ENCODE data around the gene PTCHD1. TPM values are rescaled to one million over a fixed set of nuclear protein-coding genes. Genes with fewer than 3 reads are reported as not detected.

The PTCHD1 gene
- total and polyA plus RNA-seq, 3 donors from 2014 or later: 0.28 to 1.6 (median 0.94) TPM

DNA sequence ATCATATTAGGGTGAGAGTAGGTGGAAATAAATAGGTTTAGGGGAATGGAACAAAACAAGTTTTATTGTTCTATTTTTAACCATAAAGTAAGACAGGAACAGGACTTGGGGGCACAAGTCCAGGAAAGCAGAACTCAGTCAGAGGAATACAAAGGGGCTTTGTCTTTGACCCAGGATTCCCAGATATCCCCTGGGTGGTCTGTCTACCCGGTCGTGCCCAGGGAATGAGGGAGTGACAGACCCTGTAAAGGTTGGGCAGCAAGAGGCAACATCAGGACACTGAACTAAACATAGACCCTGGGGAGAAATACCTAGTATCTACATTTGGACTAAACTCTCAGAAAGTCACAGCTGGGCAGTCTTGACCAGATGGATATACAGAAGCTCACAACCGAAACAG is 50.6 kb downstream of the PTCHD1 start:
- Histone ChIP-seq H3K4me1 (no peaks in the 10 kb centered on the region), H3K9me3 (no peaks in the 10 kb centered on the region), H3K27ac (no peak overlapping the region), H3K36me3 (ENCODE audit: low read depth, missing control alignments) (no peaks in the 10 kb centered on the region), H3K27me3 (no peaks in the 10 kb centered on the region), H3K4me3 (no peak overlapping the region)
- DNase-seq: no peak
- intact Hi-C loops (cut with DNase I; ENCODE audit: low total_unique reads): no loop called here
- WGBS, 2 donors: 16 to 41% methylated on average over 3 of the region's 3 CpGs
- TF ChIP-seq POLR2A (IDR thresholded peaks at IDR 0.05): no peak
- TF ChIP-seq, protein P1, sequence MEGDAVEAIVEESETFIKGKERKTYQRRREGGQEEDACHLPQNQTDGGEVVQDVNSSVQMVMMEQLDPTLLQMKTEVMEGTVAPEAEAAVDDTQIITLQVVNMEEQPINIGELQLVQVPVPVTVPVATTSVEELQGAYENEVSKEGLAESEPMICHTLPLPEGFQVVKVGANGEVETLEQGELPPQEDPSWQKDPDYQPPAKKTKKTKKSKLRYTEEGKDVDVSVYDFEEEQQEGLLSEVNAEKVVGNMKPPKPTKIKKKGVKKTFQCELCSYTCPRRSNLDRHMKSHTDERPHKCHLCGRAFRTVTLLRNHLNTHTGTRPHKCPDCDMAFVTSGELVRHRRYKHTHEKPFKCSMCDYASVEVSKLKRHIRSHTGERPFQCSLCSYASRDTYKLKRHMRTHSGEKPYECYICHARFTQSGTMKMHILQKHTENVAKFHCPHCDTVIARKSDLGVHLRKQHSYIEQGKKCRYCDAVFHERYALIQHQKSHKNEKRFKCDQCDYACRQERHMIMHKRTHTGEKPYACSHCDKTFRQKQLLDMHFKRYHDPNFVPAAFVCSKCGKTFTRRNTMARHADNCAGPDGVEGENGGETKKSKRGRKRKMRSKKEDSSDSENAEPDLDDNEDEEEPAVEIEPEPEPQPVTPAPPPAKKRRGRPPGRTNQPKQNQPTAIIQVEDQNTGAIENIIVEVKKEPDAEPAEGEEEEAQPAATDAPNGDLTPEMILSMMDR (IDR thresholded peaks at IDR 0.05): no peak

GRCh38 chrX:23386260-23386659 is 51.6 kb downstream of the PTCHD1 start:
- no peaks in the 10 kb centered on the region for H3K27me3 ChIP-seq
- intact Hi-C loops (cut with DNase I; ENCODE audit: low total_unique reads): no loop called here
- H3K9me3 ChIP-seq: no peaks in the 10 kb centered on the region
- TF ChIP-seq, protein P1 (IDR thresholded peaks at IDR 0.05): no peak
- TF ChIP-seq POLR2A (IDR thresholded peaks at IDR 0.05): no peak
- no peaks in the 10 kb centered on the region for H3K4me1 ChIP-seq
- no peak overlapping the region for H3K4me3 ChIP-seq
- DNase-seq: no peak
- H3K27ac ChIP-seq: no peak overlapping the region
- no peaks in the 10 kb centered on the region for H3K36me3 ChIP-seq (ENCODE audit: low read depth, missing control alignments)

- Histone ChIP-seq H3K4me1 (no peaks in the 10 kb centered on the region), H3K4me3 (no peak overlapping the region), H3K9me3 (no peaks in the 10 kb centered on the region), H3K27me3 (no peaks in the 10 kb centered on the region), H3K27ac (no peak overlapping the region), H3K36me3 (ENCODE audit: low read depth, missing control alignments) (no peaks in the 10 kb centered on the region)
- WGBS, 2 donors: 68 to 75% methylated on average over 5 of the region's 5 CpGs
- TF ChIP-seq POLR2A (IDR thresholded peaks at IDR 0.05): no peak
- no peak for DNase-seq
- intact Hi-C loops (cut with DNase I; ENCODE audit: low total_unique reads): no loop called here
Measured at GRCh38 chrX:23386726-23387125, 52.1 kb downstream of the PTCHD1 start.

- DNase-seq: no peak
- intact Hi-C loops (cut with DNase I; ENCODE audit: low total_unique reads): no loop called here
- H3K4me3 ChIP-seq: no peak overlapping the region
- H3K36me3 ChIP-seq (ENCODE audit: low read depth, missing control alignments): no peaks in the 10 kb centered on the region
- TF ChIP-seq POLR2A (IDR thresholded peaks at IDR 0.05): no peak
- TF ChIP-seq, protein P1 (IDR thresholded peaks at IDR 0.05): no peak
- H3K9me3 ChIP-seq: no peaks in the 10 kb centered on the region
- H3K27ac ChIP-seq: no peak overlapping the region
- no peaks in the 10 kb centered on the region for H3K4me1 ChIP-seq
- 82 to 83% methylated on average over 5 to 6 of the region's 6 CpGs for WGBS, 2 donors
- no peaks in the 10 kb centered on the region for H3K27me3 ChIP-seq
Measured at GRCh38 chrX:23387550-23388184, 53.0 kb downstream of the PTCHD1 start.

DNA sequence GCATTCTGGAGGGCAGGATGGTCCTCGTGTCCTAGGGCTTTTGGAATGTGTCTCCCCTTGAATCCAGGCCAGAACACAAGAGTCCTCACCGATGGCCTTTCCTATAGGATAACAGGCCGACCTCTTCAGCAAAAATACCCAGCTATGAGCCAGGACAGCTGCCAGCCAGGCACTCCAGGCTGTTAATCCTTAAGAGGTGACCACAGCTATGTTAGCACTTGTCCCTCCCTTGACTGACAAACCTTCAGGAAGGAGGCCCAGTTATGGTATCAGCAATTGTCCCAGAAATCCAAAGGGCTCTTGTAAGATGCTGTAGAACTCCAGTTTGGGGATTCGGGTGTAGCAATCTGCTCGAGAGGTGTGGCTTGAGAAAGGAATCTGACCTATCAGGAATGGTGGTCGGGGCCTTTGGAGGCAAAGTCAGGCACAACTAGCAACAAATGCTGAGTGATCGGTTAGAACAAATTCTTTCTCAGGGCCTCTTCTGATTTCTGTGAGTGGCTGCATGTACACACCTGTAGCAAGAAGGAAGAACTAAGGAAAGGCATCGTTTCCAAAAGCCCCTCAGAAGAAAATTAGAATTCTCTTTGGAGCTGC is 54.6 kb downstream of the PTCHD1 start:
- Histone ChIP-seq H3K9me3 (no peaks in the 10 kb centered on the region), H3K27ac (no peak overlapping the region), H3K36me3 (ENCODE audit: low read depth, missing control alignments) (no peaks in the 10 kb centered on the region), H3K27me3 (no peaks in the 10 kb centered on the region), H3K4me1 (no peaks in the 10 kb centered on the region), H3K4me3 (no peak overlapping the region)
- no peak for DNase-seq
- no peak for TF ChIP-seq POLR2A (IDR thresholded peaks at IDR 0.05)
- TF ChIP-seq, protein P1 (IDR thresholded peaks at IDR 0.05): no peak
- intact Hi-C loops (cut with DNase I; ENCODE audit: low total_unique reads): no loop called here
- WGBS, 2 donors: 90 to 96% methylated on average over 5 to 8 of the region's 8 CpGs

Data from testis (tissue), 3 donors.